Liver (tissue), 3 donors: ENCODE measurements around the gene ACOT11.

Source experiments
- RAD21 ChIP-seq, 2 donors: IDR thresholded peaks; 2 replicates each; pipeline ENCODE4 v1.6.1; 2016; ENCODE audit warnings: antibody characterized with exemption in 2 of 2, mild to moderate bottlenecking in 2 of 2
- SP1 ChIP-seq: IDR thresholded peaks from 2 replicates; pipeline ENCODE4 v1.6.1; 2018; ENCODE audit warnings: antibody characterized with exemption, mild to moderate bottlenecking
- YY1 ChIP-seq: IDR thresholded peaks from 2 replicates; pipeline ENCODE4 v1.6.1; 2016; ENCODE audit warnings: antibody characterized with exemption, mild to moderate bottlenecking
- TF ChIP-seq, protein P1 (sequence below): fragments of 150-350 bp; IDR thresholded peaks from 2 replicates; pipeline ENCODE4 v1.5.1; 2017; ENCODE audit warnings: improper control_type of control experiment, low read depth, low read length; ENCODE audit not compliant: missing input control
- TF ChIP-seq, protein P2 (sequence below): IDR thresholded peaks from 2 replicates; pipeline ENCODE4 v1.6.1; 2016; ENCODE audit warnings: antibody characterized with exemption
- donor health status: healthy.
- donor health status: healthy.

DNA sequence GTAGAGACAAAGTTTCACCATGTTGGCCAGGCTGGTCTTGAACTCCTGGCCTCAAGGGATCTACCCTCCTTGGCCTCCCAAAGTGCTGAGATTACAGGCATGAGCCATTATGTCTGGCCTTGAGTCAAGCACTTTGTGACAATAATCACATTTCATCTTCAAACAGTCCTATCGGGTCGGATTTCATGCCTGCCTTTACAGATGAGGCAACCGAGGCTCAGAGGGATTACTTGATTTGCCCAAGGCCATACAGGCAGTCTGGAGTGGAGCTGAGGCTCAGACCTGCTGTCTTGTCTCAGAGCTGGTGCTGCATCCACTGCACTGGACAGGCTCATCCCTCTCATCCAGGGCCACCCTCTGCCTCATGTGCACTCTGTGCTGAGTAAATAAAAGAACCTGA lies 48.7 kb downstream of the ACOT11 start:
- no peak for TF ChIP-seq RAD21 (IDR thresholded peaks at IDR 0.05)
- TF ChIP-seq, protein P1, sequence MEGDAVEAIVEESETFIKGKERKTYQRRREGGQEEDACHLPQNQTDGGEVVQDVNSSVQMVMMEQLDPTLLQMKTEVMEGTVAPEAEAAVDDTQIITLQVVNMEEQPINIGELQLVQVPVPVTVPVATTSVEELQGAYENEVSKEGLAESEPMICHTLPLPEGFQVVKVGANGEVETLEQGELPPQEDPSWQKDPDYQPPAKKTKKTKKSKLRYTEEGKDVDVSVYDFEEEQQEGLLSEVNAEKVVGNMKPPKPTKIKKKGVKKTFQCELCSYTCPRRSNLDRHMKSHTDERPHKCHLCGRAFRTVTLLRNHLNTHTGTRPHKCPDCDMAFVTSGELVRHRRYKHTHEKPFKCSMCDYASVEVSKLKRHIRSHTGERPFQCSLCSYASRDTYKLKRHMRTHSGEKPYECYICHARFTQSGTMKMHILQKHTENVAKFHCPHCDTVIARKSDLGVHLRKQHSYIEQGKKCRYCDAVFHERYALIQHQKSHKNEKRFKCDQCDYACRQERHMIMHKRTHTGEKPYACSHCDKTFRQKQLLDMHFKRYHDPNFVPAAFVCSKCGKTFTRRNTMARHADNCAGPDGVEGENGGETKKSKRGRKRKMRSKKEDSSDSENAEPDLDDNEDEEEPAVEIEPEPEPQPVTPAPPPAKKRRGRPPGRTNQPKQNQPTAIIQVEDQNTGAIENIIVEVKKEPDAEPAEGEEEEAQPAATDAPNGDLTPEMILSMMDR, result no peak
- TF ChIP-seq YY1, result no peak
- TF ChIP-seq SP1, result no peak
- TF ChIP-seq, protein P2, sequence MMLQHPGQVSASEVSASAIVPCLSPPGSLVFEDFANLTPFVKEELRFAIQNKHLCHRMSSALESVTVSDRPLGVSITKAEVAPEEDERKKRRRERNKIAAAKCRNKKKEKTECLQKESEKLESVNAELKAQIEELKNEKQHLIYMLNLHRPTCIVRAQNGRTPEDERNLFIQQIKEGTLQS, result no peak
